ENCODE measurements around the gene TAP1. TPM values are rescaled to one million over a fixed set of nuclear protein-coding genes. Genes with fewer than 3 reads are reported as not detected.

TAP1 gene
- total and polyA plus RNA-seq, 9 of the 15 experiments (the other 6 are each of a cell fraction or from before 2014, with no cell fraction given), result 1.3 to 6.0 (median 4.2) TPM

DNA sequence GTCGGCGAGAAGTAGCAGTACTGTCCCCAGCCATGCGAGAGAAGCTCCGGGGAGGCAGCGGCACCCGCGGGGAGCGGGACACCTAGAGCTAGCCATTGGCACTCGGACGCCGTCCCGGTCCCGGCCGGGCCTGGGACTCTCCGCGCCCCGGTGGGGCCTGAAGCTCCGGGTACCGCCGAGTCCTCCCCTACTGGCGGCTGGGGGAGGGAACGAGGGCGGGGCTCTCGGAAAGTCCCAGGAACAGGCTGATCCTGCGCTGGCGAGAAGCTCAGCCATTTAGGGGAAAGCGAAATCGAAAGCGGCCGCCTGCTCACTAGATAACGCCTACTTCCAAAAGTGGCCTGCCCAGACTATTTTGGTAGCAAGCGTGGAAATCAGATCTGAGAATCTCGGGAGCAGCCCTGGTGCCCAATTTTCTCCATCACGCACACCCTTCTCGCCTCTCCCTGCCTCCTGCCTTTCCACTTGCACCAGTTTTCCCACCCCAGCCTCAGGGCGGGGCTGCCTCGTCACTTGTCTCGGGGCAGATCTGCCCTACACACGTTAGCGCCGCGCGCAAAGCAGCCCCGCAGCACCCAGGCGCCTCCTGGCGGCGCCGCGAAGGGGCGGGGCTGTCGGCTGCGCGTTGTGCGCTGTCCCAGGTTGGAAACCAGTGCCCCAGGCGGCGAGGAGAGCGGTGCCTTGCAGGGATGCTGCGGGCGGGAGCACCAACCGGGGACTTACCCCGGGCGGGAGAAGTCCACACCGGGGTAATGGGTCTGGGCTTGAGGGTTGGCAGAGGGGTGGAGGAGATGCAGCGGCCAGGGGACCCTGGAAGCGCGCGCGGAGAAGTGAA lies at the start of gene TAP1, which contains the start of gene PSMB9 (continued):
- no peak for TF ChIP-seq CLOCK (CRISPR knock-in tag; IDR thresholded peaks at IDR 0.05; ENCODE audit: borderline replicate concordance)
- no peak for TF ChIP-seq ASH1L (IDR thresholded peaks at IDR 0.05; ENCODE audit: borderline replicate concordance, low read depth, partially characterized antibody)
- no peak for TF ChIP-seq NFATC3 (IDR thresholded peaks at IDR 0.05)
- 0 out of 4 replicates have a peak, but pooled peaks of 1 of the 2 experiments have one; percentile 43 for TF ChIP-seq ARNT (IDR thresholded peaks at IDR 0.05)
- no peak for TF ChIP-seq ZNF609 (CRISPR knock-in tag; IDR thresholded peaks at IDR 0.05; ENCODE audit: borderline replicate concordance)
- TF ChIP-seq ZBTB2 (IDR thresholded peaks at IDR 0.05), result peak; percentile 39; the same call in 1 of the 2 replicates
- no peak for TF ChIP-seq PHB (CRISPR knock-in tag; IDR thresholded peaks at IDR 0.05)
- no peak for TF ChIP-seq ZBED1 (IDR thresholded peaks at IDR 0.05)
- TF ChIP-seq ZNF583 (CRISPR knock-in tag; IDR thresholded peaks at IDR 0.05), result no peak
- TF ChIP-seq MTF1 (CRISPR knock-in tag; IDR thresholded peaks at IDR 0.05; ENCODE audit: borderline replicate concordance), result peak; percentile 82; the same call in 1 of the 2 replicates
- no peak for TF ChIP-seq GTF2E2 (tag; IDR thresholded peaks at IDR 0.05)
- no peak for TF ChIP-seq ZNF197 (CRISPR knock-in tag; IDR thresholded peaks at IDR 0.05; ENCODE audit: low read depth)
- peak in 1 of 2 experiments; percentile 90; a peak in 2 of 4 replicates for TF ChIP-seq HDAC1 (IDR thresholded peaks at IDR 0.05)
- peak; percentile 91; the same call in 1 of the 2 replicates for TF ChIP-seq GTF2F1 (IDR thresholded peaks at IDR 0.05; ENCODE audit: low read depth, low read length)
- TF ChIP-seq CHD4 (IDR thresholded peaks at IDR 0.05; ENCODE audit: insufficient read depth, insufficient replicate concordance, low read depth, low read length, poor library complexity, severe bottlenecking), result no peak
- TF ChIP-seq RHOXF2B (CRISPR knock-in tag; conservative IDR thresholded peaks at IDR 0.05), result no peak
- TF ChIP-seq YBX1 (IDR thresholded peaks at IDR 0.05), result no peak
- no peak for TF ChIP-seq BDP1 (IDR thresholded peaks at IDR 0.05; ENCODE audit: insufficient read depth, insufficient read length)
- peak; percentile 19; the same call in 1 of the 2 replicates for TF ChIP-seq ESRRA (IDR thresholded peaks at IDR 0.05; ENCODE audit: borderline replicate concordance, low read depth)

Measured in K562 (cell line).